ENCODE data around the gene HTR1D.
"Not testable (repeated sequence)": the region's sequence is repeated elsewhere in the genome, so short reads cannot be mapped to it uniquely, and the experiment has no call there.

Gene HTR1D

DNA sequence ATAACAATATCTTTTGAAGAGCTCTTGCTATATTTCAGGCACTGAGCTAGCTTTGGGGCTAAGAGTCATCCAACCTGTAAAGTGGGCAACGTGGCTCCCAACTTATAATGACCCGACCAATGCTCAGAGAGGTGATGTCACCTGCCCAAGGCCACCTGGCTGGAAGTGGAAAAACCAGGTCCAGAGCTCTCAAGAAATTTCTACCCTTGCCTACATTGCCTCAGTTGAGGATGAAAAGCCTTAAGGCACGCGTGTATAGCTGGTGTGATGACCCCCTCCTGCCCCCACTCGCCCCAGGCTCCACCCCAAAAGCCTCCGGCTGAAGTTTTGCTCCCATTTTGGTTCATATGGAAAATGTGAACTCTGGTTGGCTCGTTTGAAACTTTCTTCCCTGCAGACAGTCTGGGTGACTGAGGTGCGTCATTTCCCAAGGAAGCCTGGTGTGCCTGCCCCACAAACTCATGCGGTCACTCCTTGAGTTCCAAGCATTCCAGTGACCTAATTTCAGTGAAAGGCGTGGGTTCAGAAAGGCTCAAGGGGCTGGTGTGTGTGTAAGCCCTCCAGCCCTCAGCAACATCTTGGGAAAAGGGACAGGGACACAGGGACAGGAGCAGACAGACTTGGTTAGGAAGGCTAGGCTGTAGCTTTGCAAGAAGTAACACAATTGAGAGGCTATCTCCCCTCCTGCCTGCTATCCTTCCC is 20.5 kb downstream of the HTR1D start:
- Histone ChIP-seq H3K27me3 (ENCODE audit: control insufficient read depth, insufficient read depth, low read length) (no peaks in the 10 kb centered on the region), H3K4me3 (ENCODE audit: low read depth, low read length) (no peak overlapping the region), H3K9me3 (ENCODE audit: control insufficient read depth, insufficient read depth, low read length) (no peaks in the 10 kb centered on the region), H3K36me3 (ENCODE audit: control insufficient read depth, insufficient read depth, low read length) (peaks cover 11% of the 10 kb centered on the region), H3K9ac (ENCODE audit: low read depth, low read length) (no peak overlapping the region), H3K4me1 (ENCODE audit: control insufficient read depth, insufficient read depth, low read length) (no peaks in the 10 kb centered on the region)

DNA sequence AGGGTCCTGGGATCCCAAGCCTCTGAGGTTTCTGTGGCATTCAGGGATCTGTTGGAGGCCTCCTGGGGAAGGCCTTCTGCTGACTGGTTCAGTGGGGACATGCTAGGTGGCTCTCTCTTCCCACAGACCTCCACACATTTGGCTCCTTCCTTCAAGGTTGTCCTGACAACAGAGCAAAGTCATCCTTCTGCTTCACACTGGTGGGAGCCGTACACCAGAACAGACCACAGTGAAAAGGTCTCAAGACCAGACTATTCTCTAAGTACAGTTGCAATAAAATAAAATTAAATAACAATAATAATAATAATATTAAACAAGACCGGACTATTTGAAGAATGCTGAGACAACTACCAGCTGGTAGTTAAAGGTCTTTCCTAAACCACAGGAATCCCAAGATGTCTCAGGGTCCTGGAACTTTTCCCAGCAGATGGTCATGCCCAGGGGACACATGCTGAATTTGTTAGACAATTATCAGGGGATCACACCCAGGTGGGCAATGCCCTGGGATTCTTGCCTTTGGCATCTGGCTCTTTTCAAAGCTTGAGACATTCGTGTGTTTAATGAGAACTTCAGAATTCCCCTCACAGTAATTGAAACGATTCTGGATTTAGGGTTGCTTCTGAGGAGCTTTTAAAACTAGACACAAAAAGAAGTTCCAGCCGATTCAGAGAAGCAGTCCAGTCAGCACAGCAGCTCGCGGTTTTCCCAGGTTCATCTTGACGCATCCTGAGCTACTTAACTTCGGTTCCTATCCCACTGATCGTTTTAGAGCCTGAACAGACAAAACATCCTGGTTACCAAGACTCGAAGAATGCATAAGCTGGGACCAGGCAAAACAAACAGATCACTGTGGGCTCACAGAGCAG is 22.9 kb downstream of the HTR1D start:
- no peak overlapping the region for H3K4me3 ChIP-seq (ENCODE audit: low read depth, low read length)
- H3K4me1 ChIP-seq (ENCODE audit: control insufficient read depth, insufficient read depth, low read length) = no peaks in the 10 kb centered on the region
- H3K9ac ChIP-seq (ENCODE audit: low read depth, low read length) = no peak overlapping the region
- peaks cover 11% of the 10 kb centered on the region for H3K36me3 ChIP-seq (ENCODE audit: control insufficient read depth, insufficient read depth, low read length)
- H3K9me3 ChIP-seq (ENCODE audit: control insufficient read depth, insufficient read depth, low read length) = no peaks in the 10 kb centered on the region
- no peaks in the 10 kb centered on the region for H3K27me3 ChIP-seq (ENCODE audit: control insufficient read depth, insufficient read depth, low read length)

DNA sequence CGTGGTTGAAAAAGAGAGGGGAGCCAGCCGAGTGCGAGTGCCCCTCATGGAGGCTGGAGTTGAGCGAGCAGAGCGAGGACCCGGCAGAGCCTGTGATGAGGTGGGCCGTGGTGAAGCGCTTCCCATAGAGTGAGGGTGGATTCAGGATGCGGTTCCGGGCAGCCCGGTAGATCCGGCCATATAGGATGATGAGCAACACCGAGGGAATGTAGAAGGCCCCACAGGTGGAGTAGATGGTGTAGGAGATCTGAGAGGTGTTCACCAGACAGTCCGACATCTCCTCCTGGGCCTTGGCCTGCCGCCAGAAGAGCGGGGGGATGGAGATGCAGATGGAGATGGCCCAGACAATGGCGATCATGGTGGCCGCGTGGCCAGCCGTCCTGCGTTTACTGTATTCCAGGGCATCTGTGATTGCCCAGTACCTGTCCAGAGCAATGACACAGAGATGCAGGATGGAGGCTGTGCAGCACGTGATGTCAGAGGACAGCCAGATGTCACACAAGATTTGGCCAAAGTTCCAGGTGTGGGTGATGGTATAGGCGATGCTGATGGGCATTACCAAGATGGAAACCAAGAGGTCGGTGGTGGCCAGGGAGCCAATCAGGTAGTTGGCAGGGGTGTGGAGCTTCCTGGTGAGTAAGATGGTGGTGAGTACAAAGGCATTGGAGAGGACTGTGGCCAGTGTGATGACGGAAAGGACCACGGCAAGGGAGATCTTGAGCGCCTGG is 23.7 kb downstream of the HTR1D start:
- Histone ChIP-seq H3K27me3 (ENCODE audit: control insufficient read depth, insufficient read depth, low read length) (no peaks in the 10 kb centered on the region), H3K9ac (ENCODE audit: low read depth, low read length) (no peak overlapping the region), H3K36me3 (ENCODE audit: control insufficient read depth, insufficient read depth, low read length) (peaks cover 11% of the 10 kb centered on the region), H3K4me1 (ENCODE audit: control insufficient read depth, insufficient read depth, low read length) (no peaks in the 10 kb centered on the region), H3K9me3 (ENCODE audit: control insufficient read depth, insufficient read depth, low read length) (no peaks in the 10 kb centered on the region), H3K4me3 (ENCODE audit: low read depth, low read length) (no peak overlapping the region)

DNA sequence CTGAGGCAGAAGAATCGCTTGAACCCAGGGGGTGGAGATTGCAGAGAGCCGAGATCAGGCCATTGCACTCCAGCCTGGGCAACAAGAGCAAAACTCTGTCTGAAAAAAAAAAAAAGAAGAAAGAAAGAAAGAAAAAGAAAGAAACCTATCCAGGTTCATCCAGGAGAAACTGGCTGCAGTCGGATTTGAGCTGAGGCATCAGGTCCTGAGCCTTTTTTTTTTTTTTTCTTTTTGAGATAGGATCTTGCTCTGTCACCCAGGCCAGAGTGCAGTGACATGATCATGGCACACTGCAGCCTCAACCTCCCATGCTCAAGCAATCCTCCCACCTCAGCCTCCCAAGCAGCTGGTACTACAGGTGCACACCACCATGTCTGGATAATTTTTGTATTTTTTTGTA is 26.1 kb downstream of the HTR1D start:
- H3K27me3 ChIP-seq (ENCODE audit: control insufficient read depth, insufficient read depth, low read length) = no peaks in the 10 kb centered on the region
- H3K9me3 ChIP-seq (ENCODE audit: control insufficient read depth, insufficient read depth, low read length) = no peaks in the 10 kb centered on the region

DNA sequence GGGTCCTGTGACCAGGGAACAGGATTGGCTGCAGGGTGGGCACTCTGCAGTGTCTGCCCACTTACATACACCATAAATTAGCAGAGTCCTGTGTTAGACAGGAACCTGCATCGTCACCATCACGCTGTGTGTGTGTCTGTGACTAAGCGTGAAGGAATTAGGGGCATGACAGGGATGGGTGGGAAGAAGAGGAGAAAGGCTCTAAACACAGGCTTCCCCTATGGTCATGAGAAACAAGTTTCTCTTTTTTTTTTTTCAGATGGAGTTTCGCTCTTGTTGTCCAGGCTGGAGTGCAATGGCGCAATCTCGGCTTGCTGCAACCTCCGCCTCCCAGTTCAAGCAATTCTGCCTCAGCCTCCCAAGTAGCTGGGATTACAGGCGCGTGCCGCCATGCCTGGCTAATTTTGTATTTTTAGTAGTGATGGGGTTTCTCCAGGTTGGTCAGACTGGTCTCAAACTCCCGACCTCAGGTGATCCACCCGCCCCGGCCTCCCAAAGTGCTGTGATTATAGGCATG is 28.3 kb downstream of the HTR1D start:
- H3K9ac ChIP-seq (ENCODE audit: low read depth, low read length); H3K27me3 ChIP-seq (ENCODE audit: control insufficient read depth, insufficient read depth, low read length); H3K4me3 ChIP-seq (ENCODE audit: low read depth, low read length); H3K4me1 ChIP-seq (ENCODE audit: control insufficient read depth, insufficient read depth, low read length); H3K9me3 ChIP-seq (ENCODE audit: control insufficient read depth, insufficient read depth, low read length); H3K36me3 ChIP-seq (ENCODE audit: control insufficient read depth, insufficient read depth, low read length): not testable (repeated sequence)

More for the DNA sequence above, 26.1 kb downstream of the HTR1D start:
- Histone ChIP-seq H3K36me3 (ENCODE audit: control insufficient read depth, insufficient read depth, low read length) (peaks cover 9% of the 10 kb centered on the region), H3K4me1 (ENCODE audit: control insufficient read depth, insufficient read depth, low read length) (no peaks in the 10 kb centered on the region), H3K9ac (ENCODE audit: low read depth, low read length) (no peak overlapping the region), H3K4me3 (ENCODE audit: low read depth, low read length) (no peak overlapping the region)

DNA sequence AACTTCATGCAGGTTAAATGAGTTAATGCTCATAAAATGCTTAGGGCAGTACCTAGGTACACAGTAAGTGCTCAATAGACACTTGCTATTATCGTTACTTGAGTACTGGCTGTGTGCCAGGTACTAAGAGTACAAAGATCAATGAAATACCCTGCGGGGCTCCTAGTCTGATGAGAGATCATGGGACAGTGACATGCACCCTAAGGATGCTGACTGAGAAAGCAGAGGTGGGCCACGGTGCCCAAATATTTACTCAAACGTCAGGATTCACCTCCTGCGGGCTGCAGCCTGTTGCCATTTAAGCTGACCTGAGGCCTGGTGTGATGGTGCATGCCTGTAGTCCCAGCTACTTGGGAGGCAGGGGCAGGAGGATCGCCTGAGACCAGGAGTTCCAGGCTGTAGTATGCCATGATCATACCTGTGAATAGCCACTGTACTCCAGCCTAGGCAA is 28.8 kb downstream of the HTR1D start:
- peaks cover 4% of the 10 kb centered on the region for H3K36me3 ChIP-seq (ENCODE audit: control insufficient read depth, insufficient read depth, low read length)
- no peak overlapping the region for H3K9ac ChIP-seq (ENCODE audit: low read depth, low read length)
- H3K27me3 ChIP-seq (ENCODE audit: control insufficient read depth, insufficient read depth, low read length) = peaks cover 5% of the 10 kb centered on the region
- no peak overlapping the region for H3K4me3 ChIP-seq (ENCODE audit: low read depth, low read length)
- H3K9me3 ChIP-seq (ENCODE audit: control insufficient read depth, insufficient read depth, low read length) = no peaks in the 10 kb centered on the region
- no peaks in the 10 kb centered on the region for H3K4me1 ChIP-seq (ENCODE audit: control insufficient read depth, insufficient read depth, low read length)

DNA sequence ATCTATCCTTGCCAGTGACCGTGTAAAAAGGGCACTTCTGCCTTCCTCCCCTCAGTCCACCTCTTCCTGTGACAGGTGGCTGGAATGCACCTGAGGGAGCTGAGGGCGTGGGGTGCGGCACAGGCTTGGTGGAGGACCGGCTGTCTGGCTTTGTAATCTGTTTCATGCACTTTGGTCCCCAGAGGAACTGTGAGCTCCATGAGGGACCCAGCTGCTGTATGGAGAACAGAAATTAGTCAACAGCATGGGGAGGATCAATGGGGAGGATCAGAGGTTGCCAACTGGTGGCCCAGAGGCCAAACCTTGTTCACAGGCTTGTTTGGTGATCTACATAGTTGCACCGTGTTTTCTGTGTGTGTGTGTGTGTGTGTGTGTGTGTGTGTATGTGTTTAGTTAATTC is 29.7 kb downstream of the HTR1D start:
- H3K9me3 ChIP-seq (ENCODE audit: control insufficient read depth, insufficient read depth, low read length) = no peaks in the 10 kb centered on the region
- H3K36me3 ChIP-seq (ENCODE audit: control insufficient read depth, insufficient read depth, low read length) = no peaks in the 10 kb centered on the region
- H3K27me3 ChIP-seq (ENCODE audit: control insufficient read depth, insufficient read depth, low read length) = peaks cover 5% of the 10 kb centered on the region
- no peaks in the 10 kb centered on the region for H3K4me1 ChIP-seq (ENCODE audit: control insufficient read depth, insufficient read depth, low read length)
- H3K9ac ChIP-seq (ENCODE audit: low read depth, low read length) = no peak overlapping the region
- no peak overlapping the region for H3K4me3 ChIP-seq (ENCODE audit: low read depth, low read length)

DNA sequence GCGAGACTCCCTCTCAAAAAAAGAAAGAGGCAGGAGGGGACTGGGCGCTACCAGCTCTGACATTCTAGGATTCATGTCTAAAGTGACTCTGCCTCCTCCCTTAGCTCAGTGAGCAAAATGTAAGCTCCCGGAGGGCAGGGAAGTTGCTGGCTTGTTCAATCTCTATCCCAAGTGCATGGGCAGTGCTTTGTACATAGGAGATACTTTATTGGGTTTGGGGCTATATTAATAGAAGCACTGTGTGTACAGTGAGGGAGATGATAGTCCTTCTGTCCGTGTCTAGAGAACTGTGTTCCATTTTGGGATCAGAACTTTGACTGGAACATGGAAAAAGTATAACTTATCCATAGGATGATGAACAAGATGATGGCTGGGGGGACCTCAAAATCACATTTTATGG is 31.9 kb downstream of the HTR1D start:
- H3K27me3 ChIP-seq (ENCODE audit: control insufficient read depth, insufficient read depth, low read length) = peaks cover 5% of the 10 kb centered on the region
- no peaks in the 10 kb centered on the region for H3K36me3 ChIP-seq (ENCODE audit: control insufficient read depth, insufficient read depth, low read length)
- H3K9ac ChIP-seq (ENCODE audit: low read depth, low read length) = no peak overlapping the region
- H3K4me3 ChIP-seq (ENCODE audit: low read depth, low read length) = no peak overlapping the region
- H3K4me1 ChIP-seq (ENCODE audit: control insufficient read depth, insufficient read depth, low read length) = no peaks in the 10 kb centered on the region
- H3K9me3 ChIP-seq (ENCODE audit: control insufficient read depth, insufficient read depth, low read length) = no peaks in the 10 kb centered on the region

DNA sequence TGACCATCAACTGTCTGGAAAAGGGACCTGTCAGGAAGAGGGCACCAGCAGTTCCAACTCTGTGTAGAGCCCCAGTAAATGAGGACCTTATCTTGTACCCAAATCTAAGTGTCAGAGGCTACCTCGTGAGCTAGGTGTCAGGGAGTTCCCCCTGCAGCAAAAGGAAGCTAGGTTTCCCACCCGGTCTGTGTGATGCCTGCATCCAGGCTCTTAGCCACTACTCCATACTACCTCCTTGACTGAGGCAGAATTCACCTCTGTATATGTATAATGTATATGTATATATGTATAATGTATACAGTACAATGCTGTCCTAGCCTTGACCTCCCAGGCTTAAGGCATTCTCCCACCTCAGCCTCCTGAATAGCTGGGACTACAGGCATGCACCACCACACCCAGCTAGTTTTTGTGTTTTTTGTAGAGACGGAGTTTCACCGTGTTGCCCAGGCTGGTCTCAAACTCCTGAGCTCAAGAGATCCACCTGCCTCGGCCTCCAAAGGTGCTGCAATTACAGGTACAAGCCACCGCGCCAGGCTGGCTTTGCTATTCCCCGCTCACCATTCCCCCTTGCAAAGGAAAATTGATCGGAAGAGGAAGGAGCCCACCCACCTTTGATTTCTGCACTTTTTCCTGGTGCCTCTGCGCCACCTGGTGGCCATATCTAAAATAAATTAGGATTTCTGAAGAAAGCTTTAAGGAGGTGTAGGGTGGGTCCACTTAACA is 32.9 kb downstream of the HTR1D start:
- Histone ChIP-seq H3K4me1 (ENCODE audit: control insufficient read depth, insufficient read depth, low read length) (no peaks in the 10 kb centered on the region), H3K36me3 (ENCODE audit: control insufficient read depth, insufficient read depth, low read length) (no peaks in the 10 kb centered on the region), H3K9ac (ENCODE audit: low read depth, low read length) (no peak overlapping the region), H3K27me3 (ENCODE audit: control insufficient read depth, insufficient read depth, low read length) (peaks cover 9% of the 10 kb centered on the region), H3K4me3 (ENCODE audit: low read depth, low read length) (no peak overlapping the region), H3K9me3 (ENCODE audit: control insufficient read depth, insufficient read depth, low read length) (no peaks in the 10 kb centered on the region)

DNA sequence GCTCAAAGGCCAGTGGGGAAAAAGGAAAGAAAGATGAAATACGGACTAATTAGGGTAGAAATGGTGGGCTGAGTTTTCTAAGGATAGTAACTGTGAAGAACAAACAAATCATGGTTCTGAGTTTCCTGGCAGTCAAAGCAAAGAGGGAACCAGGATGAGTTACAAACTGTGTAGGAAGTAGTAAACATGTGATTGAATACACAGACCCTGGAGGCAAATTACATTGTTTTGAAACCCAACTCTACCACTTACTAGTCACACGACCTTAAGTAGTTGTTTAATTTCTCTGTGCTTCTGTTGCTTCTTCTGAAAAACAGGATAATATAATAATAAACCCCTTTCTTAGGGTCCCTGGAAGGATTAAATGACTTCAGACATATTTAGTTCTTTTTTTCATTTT is 37.4 kb downstream of the HTR1D start:
- Histone ChIP-seq H3K36me3 (ENCODE audit: control insufficient read depth, insufficient read depth, low read length) (no peaks in the 10 kb centered on the region), H3K9me3 (ENCODE audit: control insufficient read depth, insufficient read depth, low read length) (no peaks in the 10 kb centered on the region), H3K4me1 (ENCODE audit: control insufficient read depth, insufficient read depth, low read length) (no peaks in the 10 kb centered on the region), H3K9ac (ENCODE audit: low read depth, low read length) (no peak overlapping the region), H3K27me3 (ENCODE audit: control insufficient read depth, insufficient read depth, low read length) (peaks cover 38% of the 10 kb centered on the region), H3K4me3 (ENCODE audit: low read depth, low read length) (no peak overlapping the region)

DNA sequence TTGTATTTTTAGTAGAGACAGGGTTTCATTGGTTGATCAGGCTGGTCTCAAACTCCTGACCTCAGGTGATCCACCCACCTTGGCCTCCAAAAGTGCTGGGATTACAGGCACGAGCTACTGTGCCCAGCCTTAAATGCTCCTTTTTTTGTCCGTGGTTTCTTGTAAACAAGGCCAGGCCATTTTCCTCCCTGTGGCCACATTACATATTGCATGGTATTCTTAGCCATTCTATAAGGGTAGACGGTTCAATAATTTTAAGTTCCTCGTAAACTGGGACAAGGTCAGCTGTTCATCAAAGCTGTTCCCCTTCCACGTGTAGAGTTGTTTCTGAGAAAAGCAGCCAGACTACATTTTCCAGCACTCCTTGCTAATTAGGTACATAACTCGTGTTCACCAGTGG is 38.4 kb downstream of the HTR1D start:
- no peak overlapping the region for H3K4me3 ChIP-seq (ENCODE audit: low read depth, low read length)

More for the DNA sequence above, 38.4 kb downstream of the HTR1D start:
- Histone ChIP-seq H3K9ac (ENCODE audit: low read depth, low read length) (no peak overlapping the region), H3K4me1 (ENCODE audit: control insufficient read depth, insufficient read depth, low read length) (no peaks in the 10 kb centered on the region), H3K9me3 (ENCODE audit: control insufficient read depth, insufficient read depth, low read length) (no peaks in the 10 kb centered on the region), H3K36me3 (ENCODE audit: control insufficient read depth, insufficient read depth, low read length) (no peaks in the 10 kb centered on the region), H3K27me3 (ENCODE audit: control insufficient read depth, insufficient read depth, low read length) (peaks cover 36% of the 10 kb centered on the region)

All from iPS-15b (cell line).